Measurements from ENCODE around the gene APC2. TPM values are rescaled to one million over a fixed set of nuclear protein-coding genes. Genes with fewer than 3 reads are reported as not detected.

The APC2 gene
- total RNA-seq, 1 donor from 2014 or later = 1.0 TPM

- H3K9ac ChIP-seq (ENCODE audit: low read depth in 1 of 3, low read length in 3 of 3) = no peak overlapping the region
- no peaks in the 10 kb centered on the region for H3K27me3 ChIP-seq (ENCODE audit: control insufficient read depth in 3 of 3, insufficient read depth in 3 of 3, low read length in 3 of 3)
- no peak overlapping the region for H3K27ac ChIP-seq (ENCODE audit: low read depth, low read length)
- H3K36me3 ChIP-seq (ENCODE audit: control insufficient read depth in 3 of 3, insufficient read depth in 3 of 3, low read length in 3 of 3) = peaks cover 59 to 67% (median 63%) of the 10 kb centered on the region in 3 donors
- no peaks in the 10 kb centered on the region for H3K9me3 ChIP-seq (ENCODE audit: control insufficient read depth in 3 of 3, low read length in 3 of 3)
- no peak overlapping the region for H3K4me3 ChIP-seq (ENCODE audit: low read length in 3 of 3)
- peaks cover 24 to 41% (median 40%) of the 10 kb centered on the region in 3 donors for H3K4me1 ChIP-seq (ENCODE audit: control insufficient read depth in 3 of 3, insufficient read depth in 3 of 3, low read length in 3 of 3)
Measured at GRCh38 chr19:1421218-1421957, 28.5 kb upstream of the APC2 start.

- Histone ChIP-seq H3K9me3 (ENCODE audit: control insufficient read depth in 3 of 3, low read length in 3 of 3) (no peaks in the 10 kb centered on the region), H3K9ac (ENCODE audit: low read depth in 1 of 3, low read length in 3 of 3) (no peak overlapping the region), H3K36me3 (ENCODE audit: control insufficient read depth in 3 of 3, insufficient read depth in 3 of 3, low read length in 3 of 3) (peaks cover 63 to 69% (median 63%) of the 10 kb centered on the region in 3 donors), H3K4me3 (ENCODE audit: low read length in 3 of 3) (no peak overlapping the region), H3K4me1 (ENCODE audit: control insufficient read depth in 3 of 3, insufficient read depth in 3 of 3, low read length in 3 of 3) (peaks cover 19 to 36% (median 35%) of the 10 kb centered on the region in 3 donors), H3K27ac (ENCODE audit: low read depth, low read length) (no peak overlapping the region), H3K27me3 (ENCODE audit: control insufficient read depth in 3 of 3, insufficient read depth in 3 of 3, low read length in 3 of 3) (no peaks in the 10 kb centered on the region)
Measured at GRCh38 chr19:1421958-1422305, 28.0 kb upstream of the APC2 start.

GRCh38 chr19:1422360-1422759, 27.6 kb upstream of the APC2 start:
- Histone ChIP-seq H3K27ac (ENCODE audit: low read depth, low read length) (no peak overlapping the region), H3K4me1 (ENCODE audit: control insufficient read depth in 3 of 3, insufficient read depth in 3 of 3, low read length in 3 of 3) (peaks cover 15 to 33% (median 30%) of the 10 kb centered on the region in 3 donors)

GRCh38 chr19:1422943-1423342, 27.0 kb upstream of the APC2 start:
- H3K27me3 ChIP-seq (ENCODE audit: control insufficient read depth in 3 of 3, insufficient read depth in 3 of 3, low read length in 3 of 3) = no peaks in the 10 kb centered on the region
- H3K4me3 ChIP-seq (ENCODE audit: low read length in 3 of 3) = no peak overlapping the region
- no peak overlapping the region for H3K9ac ChIP-seq (ENCODE audit: low read depth in 1 of 3, low read length in 3 of 3)
- H3K4me1 ChIP-seq (ENCODE audit: control insufficient read depth in 3 of 3, insufficient read depth in 3 of 3, low read length in 3 of 3) = peaks cover 9 to 27% (median 25%) of the 10 kb centered on the region in 3 donors
- no peak overlapping the region for H3K27ac ChIP-seq (ENCODE audit: low read depth, low read length)
- peaks cover 68 to 73% (median 68%) of the 10 kb centered on the region in 3 donors for H3K36me3 ChIP-seq (ENCODE audit: control insufficient read depth in 3 of 3, insufficient read depth in 3 of 3, low read length in 3 of 3)
- H3K9me3 ChIP-seq (ENCODE audit: control insufficient read depth in 3 of 3, low read length in 3 of 3) = no peaks in the 10 kb centered on the region

More at GRCh38 chr19:1422360-1422759, 27.6 kb upstream of the APC2 start:
- Histone ChIP-seq H3K4me3 (ENCODE audit: low read length in 3 of 3) (no peak overlapping the region), H3K9me3 (ENCODE audit: control insufficient read depth in 3 of 3, low read length in 3 of 3) (no peaks in the 10 kb centered on the region), H3K27me3 (ENCODE audit: control insufficient read depth in 3 of 3, insufficient read depth in 3 of 3, low read length in 3 of 3) (no peaks in the 10 kb centered on the region), H3K36me3 (ENCODE audit: control insufficient read depth in 3 of 3, insufficient read depth in 3 of 3, low read length in 3 of 3) (peaks cover 64 to 69% (median 65%) of the 10 kb centered on the region in 3 donors), H3K9ac (ENCODE audit: low read depth in 1 of 3, low read length in 3 of 3) (no peak overlapping the region)

GRCh38 chr19:1423436-1424191, 26.3 kb upstream of the APC2 start:
- Histone ChIP-seq H3K27me3 (ENCODE audit: control insufficient read depth in 3 of 3, insufficient read depth in 3 of 3, low read length in 3 of 3) (no peaks in the 10 kb centered on the region), H3K36me3 (ENCODE audit: control insufficient read depth in 3 of 3, insufficient read depth in 3 of 3, low read length in 3 of 3) (peaks cover 67 to 76% (median 69%) of the 10 kb centered on the region in 3 donors), H3K4me3 (ENCODE audit: low read length in 3 of 3) (no peak overlapping the region), H3K27ac (ENCODE audit: low read depth, low read length) (no peak overlapping the region), H3K9ac (ENCODE audit: low read depth in 1 of 3, low read length in 3 of 3) (no peak overlapping the region), H3K9me3 (ENCODE audit: control insufficient read depth in 3 of 3, low read length in 3 of 3) (no peaks in the 10 kb centered on the region), H3K4me1 (ENCODE audit: control insufficient read depth in 3 of 3, insufficient read depth in 3 of 3, low read length in 3 of 3) (peaks cover 4 to 20% (median 18%) of the 10 kb centered on the region in 3 donors)

- no peaks in the 10 kb centered on the region for H3K9me3 ChIP-seq (ENCODE audit: control insufficient read depth in 3 of 3, low read length in 3 of 3)
- no peak overlapping the region for H3K4me3 ChIP-seq (ENCODE audit: low read length in 3 of 3)
- no peak overlapping the region for H3K9ac ChIP-seq (ENCODE audit: low read depth in 1 of 3, low read length in 3 of 3)
- no peak overlapping the region for H3K27ac ChIP-seq (ENCODE audit: low read depth, low read length)
- no peaks in the 10 kb centered on the region for H3K27me3 ChIP-seq (ENCODE audit: control insufficient read depth in 3 of 3, insufficient read depth in 3 of 3, low read length in 3 of 3)
- H3K4me1 ChIP-seq (ENCODE audit: control insufficient read depth in 3 of 3, insufficient read depth in 3 of 3, low read length in 3 of 3) = peaks cover 0 to 13% (median 10%) of the 10 kb centered on the region in 3 donors
- peaks cover 69 to 77% (median 70%) of the 10 kb centered on the region in 3 donors for H3K36me3 ChIP-seq (ENCODE audit: control insufficient read depth in 3 of 3, insufficient read depth in 3 of 3, low read length in 3 of 3)
Measured at GRCh38 chr19:1424192-1424955, 25.5 kb upstream of the APC2 start.

- Histone ChIP-seq H3K4me1 (ENCODE audit: control insufficient read depth in 3 of 3, insufficient read depth in 3 of 3, low read length in 3 of 3) (peaks cover 0 to 8% (median 5%) of the 10 kb centered on the region in 3 donors), H3K27ac (ENCODE audit: low read depth, low read length) (no peak overlapping the region), H3K36me3 (ENCODE audit: control insufficient read depth in 3 of 3, insufficient read depth in 3 of 3, low read length in 3 of 3) (peaks cover 73 to 78% (median 74%) of the 10 kb centered on the region in 3 donors), H3K9ac (ENCODE audit: low read depth in 1 of 3, low read length in 3 of 3) (no peak overlapping the region), H3K9me3 (ENCODE audit: control insufficient read depth in 3 of 3, low read length in 3 of 3) (no peaks in the 10 kb centered on the region), H3K4me3 (ENCODE audit: low read length in 3 of 3) (no peak overlapping the region), H3K27me3 (ENCODE audit: control insufficient read depth in 3 of 3, insufficient read depth in 3 of 3, low read length in 3 of 3) (no peaks in the 10 kb centered on the region)
Measured at GRCh38 chr19:1425102-1425837, 24.7 kb upstream of the APC2 start.

- Histone ChIP-seq H3K27me3 (ENCODE audit: control insufficient read depth in 3 of 3, insufficient read depth in 3 of 3, low read length in 3 of 3) (no peaks in the 10 kb centered on the region), H3K36me3 (ENCODE audit: control insufficient read depth in 3 of 3, insufficient read depth in 3 of 3, low read length in 3 of 3) (peaks cover 70 to 74% (median 71%) of the 10 kb centered on the region in 3 donors), H3K9me3 (ENCODE audit: control insufficient read depth in 3 of 3, low read length in 3 of 3) (no peaks in the 10 kb centered on the region), H3K4me1 (ENCODE audit: control insufficient read depth in 3 of 3, insufficient read depth in 3 of 3, low read length in 3 of 3) (peaks cover 0 to 8% (median 5%) of the 10 kb centered on the region in 3 donors), H3K27ac (ENCODE audit: low read depth, low read length) (no peak overlapping the region), H3K9ac (ENCODE audit: low read depth in 1 of 3, low read length in 3 of 3) (no peak overlapping the region), H3K4me3 (ENCODE audit: low read length in 3 of 3) (no peak overlapping the region)
Measured at GRCh38 chr19:1425902-1426301, 24.0 kb upstream of the APC2 start.

GRCh38 chr19:1426736-1427135, 23.2 kb upstream of the APC2 start:
- Histone ChIP-seq H3K27me3 (ENCODE audit: control insufficient read depth in 3 of 3, insufficient read depth in 3 of 3, low read length in 3 of 3) (no peaks in the 10 kb centered on the region), H3K4me1 (ENCODE audit: control insufficient read depth in 3 of 3, insufficient read depth in 3 of 3, low read length in 3 of 3) (peaks cover 0 to 8% (median 5%) of the 10 kb centered on the region in 3 donors), H3K9ac (ENCODE audit: low read depth in 1 of 3, low read length in 3 of 3) (no peak overlapping the region), H3K9me3 (ENCODE audit: control insufficient read depth in 3 of 3, low read length in 3 of 3) (no peaks in the 10 kb centered on the region), H3K4me3 (ENCODE audit: low read length in 3 of 3) (no peak overlapping the region), H3K36me3 (ENCODE audit: control insufficient read depth in 3 of 3, insufficient read depth in 3 of 3, low read length in 3 of 3) (peaks cover 66 to 70% (median 66%) of the 10 kb centered on the region in 3 donors), H3K27ac (ENCODE audit: low read depth, low read length) (no peak overlapping the region)
